Mammary epithelial cell (primary cell): ENCODE measurements around the gene KIF26A.

ENCODE experiments used
- CTCF ChIP-seq, 2 donors: IDR thresholded peaks in 1 of 2; conservative IDR thresholded peaks in 1 of 2; 2 replicates each; pipeline ENCODE4 v1.5.1; 2011 to 2012; ENCODE audit warnings: inconsistent platforms in 2 of 2, low read length in 2 of 2, mild to moderate bottlenecking in 2 of 2, control low read depth in 1 of 2, low read depth in 1 of 2; ENCODE audit not compliant: insufficient read depth in 1 of 2; ENCODE audit errors: extremely low read depth in 1 of 2
- EZH2 ChIP-seq: IDR thresholded peaks from 2 replicates; pipeline ENCODE4 v1.6.1; 2012; ENCODE audit warnings: low read length, inconsistent platforms, borderline replicate concordance

- TF ChIP-seq CTCF (conservative IDR thresholded peaks at IDR 0.05 in 1 of 2, IDR thresholded peaks at IDR 0.05 in 1 of 2; ENCODE audit: extremely low read depth in 1 of 2, insufficient read depth in 1 of 2, low read depth in 1 of 2, low read length in 2 of 2): no peak
- no peak for TF ChIP-seq EZH2
Measured at GRCh38 chr14:104146651-104147345, 8.4 kb downstream of the KIF26A start.
